HG03039 (cell line): ENCODE data around the gene MAMDC2.

ENCODE experiments used
- ATAC-seq: cut with Tn5 transposase; IDR thresholded peaks from one replicate; pipeline ENCODE4 v1.9.1; 2021; ENCODE audit warnings: mild to moderate bottlenecking, moderate library complexity; ENCODE audit not compliant: unreplicated experiment

MAMDC2 gene

DNA sequence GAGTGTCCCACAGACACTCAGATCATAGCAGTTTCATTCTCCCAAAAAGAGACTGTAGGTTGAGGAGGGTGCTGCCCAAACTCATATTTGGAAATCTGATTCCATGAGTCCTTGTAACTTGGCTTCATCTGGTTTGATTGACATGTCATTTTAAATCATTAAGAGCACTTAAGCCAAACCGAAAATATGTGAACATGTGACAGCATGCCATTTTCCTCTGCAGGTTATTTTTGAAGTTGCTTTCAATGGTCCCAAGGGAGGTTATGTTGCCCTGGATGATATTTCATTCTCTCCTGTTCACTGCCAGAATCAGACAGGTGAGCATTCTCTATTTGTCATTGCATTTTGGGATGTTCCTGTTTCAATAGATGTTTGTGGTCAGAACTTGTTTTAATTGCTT, 87.6 kb downstream of the MAMDC2 start:
- ATAC-seq = no peak

DNA sequence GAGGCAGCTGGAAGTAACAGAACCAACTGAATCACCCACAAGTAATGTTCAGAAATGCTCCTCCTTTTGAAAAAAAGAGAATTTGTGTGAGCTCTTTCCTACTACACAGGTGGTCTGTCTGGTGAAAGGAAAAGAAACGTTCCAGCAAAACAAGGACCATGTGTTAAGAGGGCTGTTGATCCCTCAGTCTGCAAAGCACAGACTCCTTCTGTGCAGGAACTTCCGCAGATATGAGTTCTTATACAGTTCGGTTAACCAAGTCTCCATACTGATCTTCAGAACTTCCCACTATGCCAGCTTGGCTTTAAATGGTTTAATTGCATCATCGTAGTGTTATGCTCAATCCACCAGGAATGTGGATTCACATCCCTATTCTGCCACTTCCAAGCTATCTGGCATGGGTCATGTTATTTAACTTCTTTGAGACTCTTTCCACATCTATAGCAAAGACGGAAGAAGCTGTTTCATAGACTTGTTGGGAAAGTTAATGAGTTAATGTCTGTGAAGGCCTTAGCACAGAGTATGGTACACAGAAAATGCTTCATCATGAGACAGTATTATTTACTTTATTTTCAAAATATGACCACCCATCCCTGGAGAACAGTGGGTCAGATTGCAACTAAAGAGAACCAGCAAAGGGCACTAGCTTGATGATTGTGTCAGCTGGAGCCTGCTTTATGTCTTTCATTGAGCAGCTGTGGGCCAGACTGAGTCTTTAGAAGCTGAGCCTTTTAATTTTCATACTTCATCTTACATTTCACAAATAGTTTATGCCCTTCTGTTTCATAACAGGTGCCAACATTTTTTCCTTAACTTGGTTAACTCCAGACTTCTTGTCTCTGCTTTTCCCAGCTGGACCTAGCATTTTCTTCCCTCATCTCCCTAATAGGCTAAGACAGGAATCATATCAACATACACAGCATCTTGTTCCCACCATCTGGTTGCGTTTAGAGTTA, 89.9 kb downstream of the MAMDC2 start:
- ATAC-seq = no peak

DNA sequence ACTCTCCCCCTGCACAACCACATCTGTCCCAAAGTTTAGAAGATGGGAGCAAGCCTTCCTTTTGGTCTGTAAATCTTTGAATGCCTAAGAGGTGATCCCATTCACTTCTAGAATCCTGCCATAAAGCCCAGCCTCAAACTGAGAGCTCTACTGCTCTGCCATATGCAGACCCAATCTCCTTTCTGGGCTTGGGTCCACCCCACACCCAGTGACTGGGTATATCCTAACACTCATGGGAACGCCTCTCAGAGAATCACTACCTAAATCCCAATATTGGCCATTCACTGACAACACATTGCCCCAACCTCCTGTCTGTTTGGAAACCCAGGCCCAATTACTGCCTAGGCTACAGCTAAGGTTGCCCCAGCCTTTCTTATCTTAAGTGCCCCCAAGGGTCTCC, 90.7 kb downstream of the MAMDC2 start:
- ATAC-seq = no peak

- no peak for ATAC-seq
Measured at GRCh38 chr9:70135176-70135575, 91.5 kb downstream of the MAMDC2 start.

DNA sequence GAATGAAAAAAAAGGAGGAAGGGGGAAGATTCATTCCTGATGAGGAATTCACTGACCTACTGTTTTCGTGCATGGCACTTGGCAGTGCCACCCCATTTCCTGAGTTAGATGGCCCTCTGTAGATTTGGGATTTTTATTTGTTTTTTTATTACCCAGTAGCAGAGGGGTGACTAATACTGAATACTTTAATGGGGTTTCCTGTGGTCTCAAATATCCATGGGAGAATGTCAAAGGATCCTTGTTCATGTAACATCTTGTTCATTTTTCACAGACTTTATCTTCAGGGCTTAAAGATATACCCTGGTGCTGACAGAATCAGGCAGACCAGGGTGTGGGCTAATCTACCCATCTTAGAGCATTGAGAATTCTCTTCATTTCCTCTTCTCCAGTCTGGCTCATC, 93.0 kb downstream of the MAMDC2 start:
- ATAC-seq = no peak

DNA sequence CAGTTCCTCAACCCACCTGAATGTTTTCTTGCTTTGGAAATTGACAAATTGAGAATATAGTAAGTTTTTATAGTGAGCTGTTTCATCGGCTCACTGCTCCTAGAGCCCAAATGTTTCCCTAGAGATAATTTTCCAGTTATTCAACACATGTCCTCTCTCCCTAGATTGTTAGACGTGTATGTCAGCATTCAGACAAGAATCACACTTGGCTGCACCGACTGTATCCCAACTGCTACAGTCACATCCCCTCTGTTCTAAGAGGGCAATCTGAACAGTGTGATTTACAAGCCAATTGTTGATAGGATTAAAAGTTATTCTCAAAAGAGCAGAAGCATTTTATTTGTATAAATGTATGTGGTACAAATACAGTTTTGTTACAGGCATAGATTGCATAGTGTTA, 93.9 kb downstream of the MAMDC2 start:
- no peak for ATAC-seq

GRCh38 chr9:70142101-70142500, 98.5 kb downstream of the MAMDC2 start:
- no peak for ATAC-seq

- ATAC-seq = no peak
Measured at GRCh38 chr9:70143394-70144130, 99.9 kb downstream of the MAMDC2 start.

DNA sequence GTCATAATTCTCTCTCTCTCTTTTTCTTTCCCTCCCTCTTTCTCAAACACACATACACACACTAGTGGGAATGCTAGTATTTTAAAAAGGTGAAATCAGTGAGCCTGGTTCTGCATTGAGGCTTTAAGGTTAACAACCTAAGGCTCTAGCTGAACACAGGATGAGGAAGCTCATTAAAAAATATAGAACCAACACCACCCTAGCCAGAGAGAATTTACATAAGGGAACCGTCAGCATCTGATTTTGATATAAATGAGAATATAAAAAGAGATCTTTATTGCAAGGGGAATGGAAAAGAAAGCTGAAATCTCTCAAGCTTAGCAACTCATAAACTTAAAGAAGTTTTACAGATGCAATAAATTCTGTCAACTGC, 100.5 kb downstream of the MAMDC2 start:
- ATAC-seq = no peak

DNA sequence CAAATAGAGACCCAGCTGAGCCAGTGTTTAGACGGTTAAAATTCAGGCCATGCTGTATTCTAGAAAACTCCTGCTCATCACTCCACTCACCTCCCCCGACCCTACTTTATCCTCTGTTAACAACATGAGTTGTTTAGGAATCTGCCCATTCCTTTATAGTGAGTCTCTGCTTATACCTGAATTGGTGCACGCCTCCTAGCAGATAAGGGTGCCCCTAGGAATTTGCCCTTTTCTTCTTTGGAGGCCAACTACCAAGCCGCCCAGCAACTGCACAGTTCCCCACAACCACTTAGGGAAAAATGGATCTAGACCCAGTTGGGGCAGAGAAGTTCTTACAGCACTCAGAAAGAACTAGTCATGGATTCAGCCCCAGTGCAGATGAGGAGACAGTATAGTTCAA, 102.3 kb downstream of the MAMDC2 start:
- no peak for ATAC-seq

DNA sequence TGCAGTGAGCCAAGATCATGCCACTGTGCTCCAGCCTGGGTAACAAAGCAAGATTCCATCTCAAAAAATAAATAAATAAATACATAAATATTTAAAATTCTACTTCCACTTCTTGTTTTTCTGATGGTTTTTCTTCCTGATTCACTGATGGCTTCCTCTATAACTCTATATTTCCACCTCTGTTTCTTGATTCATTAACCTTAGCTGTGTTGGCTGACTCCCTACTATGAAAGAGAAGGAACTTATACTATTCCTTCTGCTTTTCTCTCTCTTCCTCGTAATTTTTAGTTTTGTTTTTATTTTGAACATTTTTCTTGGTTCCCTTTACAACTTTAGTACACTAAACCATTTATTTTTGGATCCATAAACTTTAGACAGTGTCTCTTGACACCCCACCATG, 103.5 kb downstream of the MAMDC2 start:
- no peak for ATAC-seq

- ATAC-seq = no peak
Measured at GRCh38 chr9:70147651-70148050, 104.0 kb downstream of the MAMDC2 start.

- no peak for ATAC-seq
Measured at GRCh38 chr9:70152350-70152749, 108.7 kb downstream of the MAMDC2 start.

DNA sequence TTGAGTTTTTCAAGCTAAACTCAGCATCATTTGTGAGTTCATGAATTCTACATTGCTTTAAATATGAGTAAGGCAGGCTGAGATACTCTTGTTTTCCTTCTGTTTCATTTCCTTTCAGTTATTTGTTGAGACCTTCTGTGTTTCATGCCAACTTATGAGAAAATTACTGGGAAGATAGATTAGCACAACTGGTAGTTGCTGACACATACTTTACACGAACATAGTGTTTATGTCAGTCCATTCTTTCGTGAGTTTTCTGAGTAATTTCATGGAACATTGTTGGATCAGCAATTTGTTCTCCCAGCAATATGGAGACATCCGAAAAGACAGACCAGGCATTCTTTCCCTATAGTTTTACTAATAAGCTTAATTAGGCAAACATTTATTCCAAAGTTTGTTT, 113.1 kb downstream of the MAMDC2 start:
- ATAC-seq = no peak

DNA sequence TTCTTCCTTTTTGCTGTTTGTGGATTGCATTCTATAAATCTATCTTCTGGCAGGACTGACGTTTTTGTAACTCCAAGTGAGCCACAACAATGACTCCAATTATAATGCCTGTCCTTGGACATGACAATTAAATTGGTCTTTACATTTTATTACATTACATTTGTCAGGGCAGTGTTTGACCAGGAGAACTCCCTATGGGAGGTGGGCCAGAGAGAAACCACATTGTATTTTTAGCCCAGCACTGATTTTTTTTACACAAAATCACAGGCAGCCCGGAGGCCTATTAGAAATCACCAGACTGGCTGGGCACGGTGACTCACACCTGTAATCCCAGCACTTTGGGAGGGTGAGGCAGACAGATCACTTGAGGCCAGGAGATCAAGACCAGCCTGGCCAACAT, 116.0 kb downstream of the MAMDC2 start:
- ATAC-seq = no peak

DNA sequence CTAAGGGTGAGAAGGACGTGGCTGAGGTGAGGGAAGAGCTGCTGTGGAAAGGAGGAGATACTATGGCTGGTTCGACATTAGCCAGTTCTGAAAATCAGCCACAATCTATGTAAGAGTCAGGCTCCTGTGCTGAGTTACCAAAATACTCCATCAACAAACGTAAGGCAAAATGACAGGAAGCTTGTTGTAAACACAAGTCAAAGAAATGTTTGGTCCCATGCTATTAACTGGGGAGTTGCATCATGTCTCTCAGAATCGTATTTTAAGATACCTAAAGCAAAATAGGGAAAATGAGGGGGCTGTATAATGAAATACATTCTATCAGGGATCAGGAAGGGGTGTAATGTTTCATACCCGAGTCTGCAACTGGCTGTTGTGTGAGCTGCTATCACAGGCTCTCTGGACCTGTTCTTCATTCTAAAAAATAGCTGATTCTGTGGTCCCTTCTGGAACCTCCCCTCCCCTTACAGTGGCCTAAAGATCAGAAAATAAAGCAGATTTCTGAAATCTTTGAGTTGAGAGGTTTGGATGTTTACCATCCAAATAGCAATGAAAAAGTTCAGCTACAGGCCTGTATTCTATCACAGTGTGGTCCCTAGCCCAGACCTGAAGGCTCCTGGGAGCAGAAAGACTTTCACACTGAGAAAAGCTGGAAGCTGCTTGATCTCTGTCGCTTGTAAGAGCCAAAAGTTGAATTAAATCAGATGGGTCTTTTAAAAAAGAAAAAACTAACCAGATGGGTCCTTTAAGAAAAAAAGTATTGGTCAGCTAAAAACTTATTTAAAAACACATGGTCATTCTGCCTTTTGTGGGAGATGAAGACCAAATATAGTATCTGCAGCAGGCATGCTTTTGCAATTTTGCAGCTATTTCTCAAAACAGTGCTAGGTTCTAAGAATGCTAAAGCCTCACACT, 117.3 kb downstream of the MAMDC2 start:
- ATAC-seq = no peak

- ATAC-seq = no peak
Measured at GRCh38 chr9:70165006-70165602, 121.5 kb downstream of the MAMDC2 start.

- ATAC-seq = no peak
Measured at GRCh38 chr9:70168521-70168920, 124.9 kb downstream of the MAMDC2 start.

GRCh38 chr9:70169222-70169621, 125.6 kb downstream of the MAMDC2 start:
- no peak for ATAC-seq

- ATAC-seq = no peak
Measured at GRCh38 chr9:70170151-70170790, 126.6 kb downstream of the MAMDC2 start.
